IMR-90 (cell line): Measurements from ENCODE around the gene ALS2. TPM values are rescaled to one million over a fixed set of nuclear protein-coding genes. Genes with fewer than 3 reads are reported as not detected.

ENCODE experiments used
- ATAC-seq: fragments of 200-7000 bp; cut with Tn5 transposase; 2 replicates; pipeline ENCODE4 v1.9.1; 2020; ENCODE audit warnings: low read depth, mild to moderate bottlenecking, moderate library complexity
- BruUV-seq: library from RNA; stranded (reverse); fragments of 400-500 nt; replicated peaks from 2 replicates; lab custom pipeline; 2021; lab: Mats Ljungman, UMichigan
- CTCF ChIA-PET: fragments of 300-600 bp; formaldehyde crosslinking; extraction: SDS; loops from one replicate; lab custom pipeline; 2021; ENCODE audit warnings: antibody characterized with exemption; lab: Yijun Ruan, JAX
- POLR2A ChIA-PET: fragments of 300-600 bp; sonication (Branson Sonifier 250); formaldehyde crosslinking; loops from one replicate; lab custom pipeline; 2022; ENCODE audit warnings: antibody characterized with exemption; ENCODE audit not compliant: unreplicated experiment; lab: Charles Lee
- DNase-seq: peaks from one replicate; pipeline ENCODE4 v3.0.0; 2013
- H2AFZ ChIP-seq: replicated peaks from 2 replicates; pipeline ENCODE3; 2013; ENCODE audit warnings: low read length, mild to moderate bottlenecking; ENCODE audit not compliant: poor library complexity
- H2AK5ac ChIP-seq: 2 replicates; pipeline ENCODE4 v1.6.1; 2013; ENCODE audit warnings: low read depth, low read length, inconsistent platforms
- H2AK9ac ChIP-seq: replicated peaks from 2 replicates; pipeline ENCODE3; 2013; ENCODE audit warnings: mild to moderate bottlenecking, low read depth, low read length, moderate library complexity; ENCODE audit not compliant: poor library complexity
- H2BK120ac ChIP-seq: 2 replicates; pipeline ENCODE4 v1.6.1; 2013; ENCODE audit warnings: low read depth, low read length, inconsistent platforms
- H2BK15ac ChIP-seq: 3 replicates; pipeline ENCODE4 v1.6.1; 2013; ENCODE audit warnings: low read depth, low read length, inconsistent platforms
- H2BK20ac ChIP-seq: 2 replicates; pipeline ENCODE4 v1.6.1; 2013; ENCODE audit warnings: low read depth, mild to moderate bottlenecking, inconsistent platforms, low read length, moderate library complexity
- H2BK5ac ChIP-seq: 2 replicates; pipeline ENCODE4 v1.6.1; 2013; ENCODE audit warnings: mild to moderate bottlenecking, low read depth, low read length, inconsistent platforms; ENCODE audit not compliant: poor library complexity, severe bottlenecking
- H3K14ac ChIP-seq: replicated peaks from 2 replicates; pipeline ENCODE4 v1.6.1; 2013; ENCODE audit warnings: low read depth, low read length, inconsistent platforms
- H3K18ac ChIP-seq: 2 replicates; pipeline ENCODE4 v1.6.1; 2013; ENCODE audit warnings: low read depth, low read length, control low read depth
- H3K23ac ChIP-seq: 2 replicates; pipeline ENCODE4 v1.6.1; 2013; ENCODE audit warnings: low read depth, low read length, inconsistent platforms
- H3K27ac ChIP-seq: 2 replicates; pipeline ENCODE4 v1.5.1; 2013; ENCODE audit warnings: mild to moderate bottlenecking, control low read depth, low read length; ENCODE audit not compliant: insufficient read depth
- H3K27me3 ChIP-seq: 2 replicates; pipeline ENCODE4 v1.6.1; 2013; ENCODE audit warnings: low read length; ENCODE audit not compliant: control insufficient read depth, insufficient read depth
- H3K36me3 ChIP-seq: 2 replicates; pipeline ENCODE4 v1.6.1; 2013; ENCODE audit warnings: low read length, mixed read lengths; ENCODE audit not compliant: control insufficient read depth, insufficient read depth
- H3K4ac ChIP-seq: 2 replicates; pipeline ENCODE4 v1.6.1; 2013; ENCODE audit warnings: low read depth, low read length, inconsistent platforms
- H3K4me1 ChIP-seq: 2 replicates; pipeline ENCODE4 v1.6.1; 2013; ENCODE audit warnings: low read length, mixed read lengths; ENCODE audit not compliant: control insufficient read depth, insufficient read depth
- H3K4me2 ChIP-seq: 2 replicates; pipeline ENCODE4 v1.6.1; 2013; ENCODE audit warnings: low read depth, mild to moderate bottlenecking, control low read depth, low read length, moderate library complexity
- H3K4me3 ChIP-seq: 2 replicates; pipeline ENCODE4 v1.5.1; 2013; ENCODE audit warnings: low read depth, mild to moderate bottlenecking, control low read depth, low read length, moderate library complexity; ENCODE audit not compliant: insufficient read depth
- H3K56ac ChIP-seq: 2 replicates; pipeline ENCODE4 v1.6.1; 2013; ENCODE audit warnings: low read length, inconsistent platforms; ENCODE audit not compliant: insufficient read depth; ENCODE audit errors: extremely low read depth
- H3K79me1 ChIP-seq, 2 experiments: 2 replicates each; pipeline ENCODE4 v1.6.1; 2013; ENCODE audit warnings: low read length in 2 of 2, inconsistent platforms in 1 of 2, low read depth in 1 of 2
- H3K9ac ChIP-seq: 2 replicates; pipeline ENCODE4 v1.6.1; 2013; ENCODE audit warnings: low read depth, low read length, control low read depth
- H3K9me1 ChIP-seq: 2 replicates; pipeline ENCODE4 v1.6.1; 2013; ENCODE audit warnings: low read length, inconsistent platforms; ENCODE audit not compliant: insufficient read depth
- H3K9me3 ChIP-seq: 2 replicates; pipeline ENCODE4 v1.6.1; 2013; ENCODE audit warnings: low read length; ENCODE audit not compliant: control insufficient read depth, insufficient read depth
- H4K20me1 ChIP-seq: 2 replicates; pipeline ENCODE4 v1.6.1; 2013; ENCODE audit warnings: low read length, inconsistent platforms; ENCODE audit not compliant: insufficient read depth
- H4K5ac ChIP-seq: 2 replicates; pipeline ENCODE4 v1.6.1; 2013; ENCODE audit warnings: mild to moderate bottlenecking, low read depth, low read length, control low read depth
- H4K8ac ChIP-seq, 2 experiments: 2 replicates each; pipeline ENCODE4 v1.6.1; 2013; ENCODE audit warnings: low read depth in 2 of 2, low read length in 2 of 2, control low read depth in 1 of 2, inconsistent platforms in 1 of 2
- H4K91ac ChIP-seq: 2 replicates; pipeline ENCODE4 v1.6.1; 2013; ENCODE audit warnings: low read depth, low read length, inconsistent platforms; ENCODE audit not compliant: insufficient read depth
- BHLHE40 ChIP-seq: fragments of 150-350 bp; IDR thresholded peaks from 2 replicates; pipeline ENCODE4 v1.6.1; 2016; ENCODE audit warnings: mild to moderate bottlenecking, low read depth, low read length
- CHD1 ChIP-seq: IDR thresholded peaks from 2 replicates; pipeline ENCODE4 v1.6.1; 2012; ENCODE audit warnings: low read depth, low read length, improper control_type of control experiment
- FOS ChIP-seq: fragments of 150-350 bp; IDR thresholded peaks from 2 replicates; pipeline ENCODE4 v1.6.1; 2016; ENCODE audit warnings: low read depth, low read length
- MAFK ChIP-seq: IDR thresholded peaks from 2 replicates; pipeline ENCODE4 v1.6.1; 2012; ENCODE audit warnings: low read depth, low read length, improper control_type of control experiment
- MAZ ChIP-seq: IDR thresholded peaks from 2 replicates; pipeline ENCODE4 v1.6.1; 2012; ENCODE audit warnings: low read depth, mild to moderate bottlenecking, low read length, improper control_type of control experiment, moderate library complexity, borderline replicate concordance
- MXI1 ChIP-seq: IDR thresholded peaks from 2 replicates; pipeline ENCODE4 v1.6.1; 2012; ENCODE audit warnings: low read depth, mild to moderate bottlenecking, low read length, moderate library complexity, borderline replicate concordance
- NFE2L2 ChIP-seq: fragments of 150-350 bp; IDR thresholded peaks from 2 replicates; pipeline ENCODE4 v1.6.1; 2016; ENCODE audit warnings: low read depth, mild to moderate bottlenecking, low read length
- POLR2A ChIP-seq: IDR thresholded peaks from 2 replicates; pipeline ENCODE4 v1.6.1; 2012; ENCODE audit warnings: mild to moderate bottlenecking, low read depth, low read length
- RAD21 ChIP-seq: IDR thresholded peaks from 2 replicates; pipeline ENCODE4 v1.6.1; 2012; ENCODE audit warnings: low read length, improper control_type of control experiment
- RCOR1 ChIP-seq: IDR thresholded peaks from 2 replicates; pipeline ENCODE4 v1.6.1; 2012; ENCODE audit warnings: mild to moderate bottlenecking, low read length, improper control_type of control experiment; ENCODE audit not compliant: insufficient replicate concordance
- RFX5 ChIP-seq: IDR thresholded peaks from 2 replicates; pipeline ENCODE4 v1.8.0; 2012; ENCODE audit warnings: low read depth, mild to moderate bottlenecking, low read length, moderate library complexity
- SMC3 ChIP-seq: fragments of 150-350 bp; IDR thresholded peaks from 2 replicates; pipeline ENCODE4 v1.6.1; 2016; ENCODE audit warnings: low read depth, mild to moderate bottlenecking, antibody characterized with exemption, low read length, moderate library complexity
- WGBS, 2 experiments: methylation state at CpG; one replicate each; pipeline versions ENCODE4 v1.1.5 to v1.1.7; 2013; ENCODE audit warnings: missing lambda C conversion rate in 2 of 2; ENCODE audit not compliant: insufficient read length in 1 of 2; ENCODE audit errors: extremely low coverage in 2 of 2; 5-methylcytosine and 5-hydroxymethylcytosine counted together
- dilution Hi-C: fragments of 300-500 bp; cut with HindIII; formaldehyde crosslinking; loops from one replicate; pipeline ENCODE4 v1.14.3; 2018; ENCODE audit warnings: low sequenced_read_pairs; ENCODE audit not compliant: unreplicated experiment
- in situ Hi-C: fragments of 300-500 bp; cut with MboI; formaldehyde crosslinking; loops from 3 replicates; pipeline ENCODE4 v1.14.3; 2019; ENCODE audit warnings: low sequenced_read_pairs, inconsistent platforms, mixed read lengths
- intact Hi-C: fragments of 100-400 bp; cut with micrococcal nuclease; formaldehyde crosslinking; loops from 2 replicates; pipeline ENCODE4 v1.10.0; 2022
- polyA plus RNA-seq, 3 experiments: library from polyadenylated mRNA; depleted of rRNA; stranded (reverse); fragments of >200 nt; gene quantifications; 2 replicates each; pipeline ENCODE4 v1.2.3, GENCODE V29; 2012; ENCODE audit warnings: low replicate concordance in 1 of 3
- total RNA-seq: library from RNA; depleted of rRNA; stranded (reverse); fragments of >200 nt; gene quantifications from 2 replicates; pipeline ENCODE4 v1.2.3, GENCODE V29; 2012
- TF ChIP-seq, protein P1 (sequence below): fragments of 150-350 bp; IDR thresholded peaks from 2 replicates; pipeline ENCODE4 v1.6.1; 2016; ENCODE audit warnings: low read depth, mild to moderate bottlenecking, low read length, moderate library complexity, borderline replicate concordance
- TF ChIP-seq, protein P2 (sequence below): fragments of 150-350 bp; IDR thresholded peaks from 2 replicates; pipeline ENCODE4 v1.6.1; 2017; ENCODE audit warnings: mild to moderate bottlenecking, antibody characterized with exemption, low read length, low read depth
- TF ChIP-seq, protein P3 (sequence below): conservative IDR thresholded peaks from 2 replicates; pipeline ENCODE4 v1.5.1; 2012; ENCODE audit warnings: mild to moderate bottlenecking, low read depth, low read length, improper control_type of control experiment

ALS2 gene
- total and polyA plus RNA-seq, 2 of the 4 experiments (the other 2 are of a cell fraction) = 14.4 to 42.3 TPM

DNA sequence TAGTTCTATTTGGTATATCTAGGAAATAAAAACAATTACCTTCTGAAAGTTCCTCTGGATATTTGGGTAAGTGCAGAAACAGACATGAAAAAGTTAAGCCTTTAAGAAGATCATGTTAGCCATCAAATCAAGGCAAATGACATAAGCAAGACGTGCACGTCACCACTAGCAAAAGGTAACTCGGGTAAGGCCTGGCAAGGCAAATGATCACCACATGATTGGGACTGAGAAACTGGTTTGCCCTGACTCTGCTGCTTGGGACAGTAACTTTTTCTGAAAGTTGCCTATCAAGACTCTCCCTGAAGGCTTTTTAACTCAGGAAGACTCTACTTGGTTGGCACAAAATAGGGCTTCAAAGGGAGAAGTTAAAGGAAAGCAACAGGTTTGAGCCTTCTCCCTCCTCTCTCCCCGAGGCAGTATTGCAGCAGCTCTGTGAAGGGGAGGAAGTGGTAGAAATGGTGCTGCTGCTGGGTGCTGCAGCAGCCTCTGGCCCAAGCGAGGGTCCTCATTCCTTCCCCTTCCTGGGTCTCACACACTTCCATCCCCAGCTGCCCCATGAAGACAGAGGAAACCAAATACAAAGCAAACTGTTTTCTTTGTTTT, 120.3 kb downstream of the ALS2 start:
- no peak overlapping the region for H3K4me2 ChIP-seq
- WGBS, 2 experiments = 60% methylated on average over 1 of the region's 5 CpGs; no CpG with 5 or more reads in 1 of the 2 experiments

More for the DNA sequence above, 120.3 kb downstream of the ALS2 start:
- Histone ChIP-seq H4K20me1 (no peaks in the 10 kb centered on the region), H3K27ac (no peak overlapping the region), H2BK20ac (peak overlapping the region; percentile 23), H3K27me3 (no peaks in the 10 kb centered on the region), H3K14ac (peak overlapping the region; percentile 2), H3K9me3 (no peaks in the 10 kb centered on the region), H2BK5ac (no peak overlapping the region), H2BK15ac (0 out of 3 replicates have a peak overlapping the region, but pooled peaks have one; percentile 37), H3K36me3 (no peaks in the 10 kb centered on the region), H4K8ac (peak overlapping the region; percentile 18 to 34; a peak in 3 of 4 replicates), H4K5ac (peak overlapping the region; percentile 92), H3K79me1 (0 out of 4 replicates have a peak, but pooled peaks cover 0 to 2% of the 10 kb centered on the region in 2 experiments), H3K4ac (peak overlapping the region; percentile 2), H3K9me1 (peaks cover 14% of the 10 kb centered on the region), H3K4me1 (peaks cover 6% of the 10 kb centered on the region), H3K56ac (no peak overlapping the region), H3K9ac (no peak overlapping the region), H3K18ac (peak overlapping the region; percentile 76), H2AK9ac (no peak overlapping the region), H3K23ac (peak overlapping the region; percentile 18; the same call in 1 of the 2 replicates), H2BK120ac (peak overlapping the region; percentile 4), H4K91ac (peak overlapping the region; percentile 14; the same call in 1 of the 2 replicates), H3K4me3 (no peak overlapping the region), H2AK5ac (peak overlapping the region; percentile 59; the same call in 1 of the 2 replicates), H2AFZ (peak overlapping the region; percentile 45)
- dilution Hi-C loops = no loop called here
- in situ Hi-C loops = no loop called here
- DNase-seq (no peak), ATAC-seq (no peak; the same call in 1 of the 2 replicates)
- BruUV-seq = no TSS peak
- TF ChIP-seq, protein P1, sequence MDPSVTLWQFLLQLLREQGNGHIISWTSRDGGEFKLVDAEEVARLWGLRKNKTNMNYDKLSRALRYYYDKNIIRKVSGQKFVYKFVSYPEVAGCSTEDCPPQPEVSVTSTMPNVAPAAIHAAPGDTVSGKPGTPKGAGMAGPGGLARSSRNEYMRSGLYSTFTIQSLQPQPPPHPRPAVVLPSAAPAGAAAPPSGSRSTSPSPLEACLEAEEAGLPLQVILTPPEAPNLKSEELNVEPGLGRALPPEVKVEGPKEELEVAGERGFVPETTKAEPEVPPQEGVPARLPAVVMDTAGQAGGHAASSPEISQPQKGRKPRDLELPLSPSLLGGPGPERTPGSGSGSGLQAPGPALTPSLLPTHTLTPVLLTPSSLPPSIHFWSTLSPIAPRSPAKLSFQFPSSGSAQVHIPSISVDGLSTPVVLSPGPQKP = no peak
- no peak for TF ChIP-seq MXI1
- no peak for TF ChIP-seq POLR2A
- TF ChIP-seq SMC3 = no peak
- TF ChIP-seq RCOR1 = no peak
- no peak for TF ChIP-seq NFE2L2
- TF ChIP-seq RFX5 = no peak
- no peak for TF ChIP-seq FOS
- TF ChIP-seq MAZ = no peak
- TF ChIP-seq, protein P2, sequence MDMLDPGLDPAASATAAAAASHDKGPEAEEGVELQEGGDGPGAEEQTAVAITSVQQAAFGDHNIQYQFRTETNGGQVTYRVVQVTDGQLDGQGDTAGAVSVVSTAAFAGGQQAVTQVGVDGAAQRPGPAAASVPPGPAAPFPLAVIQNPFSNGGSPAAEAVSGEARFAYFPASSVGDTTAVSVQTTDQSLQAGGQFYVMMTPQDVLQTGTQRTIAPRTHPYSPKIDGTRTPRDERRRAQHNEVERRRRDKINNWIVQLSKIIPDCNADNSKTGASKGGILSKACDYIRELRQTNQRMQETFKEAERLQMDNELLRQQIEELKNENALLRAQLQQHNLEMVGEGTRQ = no peak
- no peak for TF ChIP-seq MAFK
- TF ChIP-seq CHD1 = no peak
- no peak for TF ChIP-seq RAD21
- TF ChIP-seq, protein P3, sequence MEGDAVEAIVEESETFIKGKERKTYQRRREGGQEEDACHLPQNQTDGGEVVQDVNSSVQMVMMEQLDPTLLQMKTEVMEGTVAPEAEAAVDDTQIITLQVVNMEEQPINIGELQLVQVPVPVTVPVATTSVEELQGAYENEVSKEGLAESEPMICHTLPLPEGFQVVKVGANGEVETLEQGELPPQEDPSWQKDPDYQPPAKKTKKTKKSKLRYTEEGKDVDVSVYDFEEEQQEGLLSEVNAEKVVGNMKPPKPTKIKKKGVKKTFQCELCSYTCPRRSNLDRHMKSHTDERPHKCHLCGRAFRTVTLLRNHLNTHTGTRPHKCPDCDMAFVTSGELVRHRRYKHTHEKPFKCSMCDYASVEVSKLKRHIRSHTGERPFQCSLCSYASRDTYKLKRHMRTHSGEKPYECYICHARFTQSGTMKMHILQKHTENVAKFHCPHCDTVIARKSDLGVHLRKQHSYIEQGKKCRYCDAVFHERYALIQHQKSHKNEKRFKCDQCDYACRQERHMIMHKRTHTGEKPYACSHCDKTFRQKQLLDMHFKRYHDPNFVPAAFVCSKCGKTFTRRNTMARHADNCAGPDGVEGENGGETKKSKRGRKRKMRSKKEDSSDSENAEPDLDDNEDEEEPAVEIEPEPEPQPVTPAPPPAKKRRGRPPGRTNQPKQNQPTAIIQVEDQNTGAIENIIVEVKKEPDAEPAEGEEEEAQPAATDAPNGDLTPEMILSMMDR = no peak
- no peak for TF ChIP-seq BHLHE40
- ChIA-PET CTCF (no interaction called here), POLR2A (no interaction called here)
- intact Hi-C loops = no loop called here
